ENCODE measurements around the gene KYNU. TPM values are rescaled to one million over a fixed set of nuclear protein-coding genes. Genes with fewer than 3 reads are reported as not detected.
"Not testable (repeated sequence)": the region's sequence is repeated elsewhere in the genome, so short reads cannot be mapped to it uniquely, and the experiment has no call there.

KYNU gene
- total and polyA plus RNA-seq, 10 of the 15 experiments (the other 5 are each of a cell fraction or from before 2014, with no cell fraction given), result 31.3 to 101 (median 38.3) TPM

GRCh38 chr2:143074913-143075312 is 197.4 kb downstream of the KYNU start:
- intact Hi-C loops (cut with micrococcal nuclease; ENCODE audit: unreplicated experiment); H3K79me2 ChIP-seq (ENCODE audit: control insufficient read depth, insufficient read depth, low read length); FAIRE-seq; RAD21 ChIA-PET (ENCODE audit: unreplicated experiment); H3K4me2 ChIP-seq (ENCODE audit: control insufficient read depth, insufficient read depth); SMC1A ChIA-PET (ENCODE audit: uncharacterized antibody, unreplicated experiment); H3K9me3 ChIP-seq (replicated peaks; ENCODE audit: control insufficient read depth, insufficient read depth, low read length); POLR2A ChIA-PET; H4K20me1 ChIP-seq (ENCODE audit: control insufficient read depth, insufficient read depth); H3K27me3 ChIP-seq (replicated peaks in 1 of 2; ENCODE audit: control insufficient read depth in 2 of 2, insufficient read depth in 2 of 2, low read length in 1 of 2); ATAC-seq; in situ Hi-C loops (cut with MboI); H2AFZ ChIP-seq (ENCODE audit: control insufficient read depth, low read depth, low read length); H3K9ac ChIP-seq (ENCODE audit: control insufficient read depth, insufficient read depth, low read length); H3K4me1 ChIP-seq (ENCODE audit: control insufficient read depth, insufficient read depth, low read length); CTCF ChIA-PET; H3K4me3 ChIP-seq; DNase-seq (ENCODE audit: low read depth, low spot score); BruUV-seq (replicated peaks); H3K36me3 ChIP-seq (ENCODE audit: control insufficient read depth in 2 of 2, insufficient read depth in 2 of 2, low read length in 1 of 2); H3K27ac ChIP-seq (ENCODE audit: control insufficient read depth, insufficient read depth): not testable (repeated sequence)
- 62% methylated on average over 2 of the region's 2 CpGs for WGBS (ENCODE audit: insufficient coverage, insufficient replicate concordance, low lambda C conversion rate, missing lambda C conversion rate)

- Histone ChIP-seq H3K79me2 (ENCODE audit: control insufficient read depth, insufficient read depth, low read length) (no peaks in the 10 kb centered on the region), H3K27ac (ENCODE audit: control insufficient read depth, insufficient read depth) (no peak overlapping the region), H3K27me3 (replicated peaks in 1 of 2; ENCODE audit: control insufficient read depth in 2 of 2, insufficient read depth in 2 of 2, low read length in 1 of 2) (no peaks in the 10 kb centered on the region), H3K9ac (ENCODE audit: control insufficient read depth, insufficient read depth, low read length) (no peak overlapping the region), H3K4me3 (no peak overlapping the region), H3K9me3 (replicated peaks; ENCODE audit: control insufficient read depth, insufficient read depth, low read length) (no peaks in the 10 kb centered on the region; the same call in 1 of the 3 replicates), H2AFZ (ENCODE audit: control insufficient read depth, low read depth, low read length) (no peak overlapping the region), H3K36me3 (ENCODE audit: control insufficient read depth in 2 of 2, insufficient read depth in 2 of 2, low read length in 1 of 2) (no peaks in the 10 kb centered on the region), H3K4me1 (ENCODE audit: control insufficient read depth, insufficient read depth, low read length) (no peaks in the 10 kb centered on the region), H4K20me1 (ENCODE audit: control insufficient read depth, insufficient read depth) (no peaks in the 10 kb centered on the region), H3K4me2 (ENCODE audit: control insufficient read depth, insufficient read depth) (no peak overlapping the region)
- ChIA-PET POLR2A (no interaction called here), CTCF (no interaction called here), RAD21 (ENCODE audit: unreplicated experiment) (no interaction called here), SMC1A (ENCODE audit: uncharacterized antibody, unreplicated experiment) (no interaction called here)
- no peak for FAIRE-seq
- no peak for DNase-seq (ENCODE audit: low read depth, low spot score)
- no peak for ATAC-seq
- TF ChIP-seq CBX3 (IDR thresholded peaks at IDR 0.05; ENCODE audit: borderline replicate concordance, low read depth) (no peak), SPI1 (IDR thresholded peaks at IDR 0.05; ENCODE audit: borderline replicate concordance, insufficient read depth, low read depth, low read length) (no peak), RELA (IDR thresholded peaks at IDR 0.05; ENCODE audit: borderline replicate concordance, partially characterized antibody) (no peak), ETV6 (conservative IDR thresholded peaks at IDR 0.05 in 1 of 2, IDR thresholded peaks at IDR 0.05 in 1 of 2; ENCODE audit: borderline replicate concordance in 1 of 2, low read depth in 1 of 2) (no peak), IRF5 (IDR thresholded peaks at IDR 0.05; ENCODE audit: borderline replicate concordance) (no peak), ZNF274 (IDR thresholded peaks at IDR 0.05; ENCODE audit: insufficient read depth, insufficient read length) (no peak), CBX5 (IDR thresholded peaks at IDR 0.05; ENCODE audit: low read depth) (no peak), SMAD5 (IDR thresholded peaks at IDR 0.05; ENCODE audit: low read depth) (no peak)
- WGBS (ENCODE audit: insufficient coverage, insufficient replicate concordance, low lambda C conversion rate, missing lambda C conversion rate), result 93% methylated on average over 1 of the region's 1 CpG
- in situ Hi-C loops (cut with MboI), result no loop called here
- no TSS peak for BruUV-seq (replicated peaks)
- intact Hi-C loops (cut with micrococcal nuclease; ENCODE audit: unreplicated experiment), result no loop called here
Measured at GRCh38 chr2:143075711-143076110, 198.2 kb downstream of the KYNU start.
